Nephron (organoid): Measurements from ENCODE around the gene SPEM3.

Experiments
- H3K27ac Mint-ChIP-seq, 3 experiments: 2 replicates each; pipeline ENCODE4 v1.8.0; 2020; ENCODE audit warnings: mixed read lengths in 3 of 3, mild to moderate bottlenecking in 2 of 3, moderate library complexity in 1 of 3
- H3K27me3 Mint-ChIP-seq: 2 replicates; pipeline ENCODE4 v1.8.0; 2021; ENCODE audit warnings: low read depth, mild to moderate bottlenecking, moderate library complexity, mixed read lengths
- H3K36me3 Mint-ChIP-seq: 2 replicates; pipeline ENCODE4 v1.8.0; 2020; ENCODE audit warnings: low read depth, mixed read lengths
- H3K4me1 Mint-ChIP-seq: 2 replicates; pipeline ENCODE4 v1.8.0; 2020; ENCODE audit warnings: mixed read lengths
- H3K4me3 Mint-ChIP-seq, 3 experiments: 2 replicates each; pipeline ENCODE4 v1.8.0; 2020; ENCODE audit warnings: mild to moderate bottlenecking in 3 of 3, mixed read lengths in 3 of 3, moderate library complexity in 2 of 3
- H3K9me3 Mint-ChIP-seq: 2 replicates; pipeline ENCODE4 v1.8.0; 2020; ENCODE audit warnings: mixed read lengths
- CTCF ChIP-seq, 3 experiments: fragments of 200-600 bp; sonication (generic); IDR thresholded peaks; one replicate each; pipeline ENCODE4 v1.5.0; 2021; ENCODE audit warnings: antibody characterized with exemption in 3 of 3; ENCODE audit not compliant: unreplicated experiment in 3 of 3

Gene SPEM3

GRCh38 chr17:7428557-7428956, at the start of gene SPEM3:
TSS of gene SPEM3 (plus strand) at chr17:7428857. CDS start at chr17:7428903, 46 bp downstream.
- H3K4me3 Mint-ChIP-seq: no peak within 1 kb of the TSS
- no peak within 1 kb of the TSS for H3K27ac Mint-ChIP-seq
- H3K9me3 Mint-ChIP-seq: no peaks in the 10 kb centered on the region
- peaks cover 4% of the 10 kb centered on the region for H3K4me1 Mint-ChIP-seq
- TF ChIP-seq CTCF (IDR thresholded peaks at IDR 0.05; ENCODE audit: unreplicated experiment in 3 of 3): no peak
- no peaks in the 10 kb centered on the region for H3K36me3 Mint-ChIP-seq
- peaks cover 9% of the 10 kb centered on the region for H3K27me3 Mint-ChIP-seq

GRCh38 chr17:7379134-7379533, 49.5 kb upstream of the SPEM3 start:
- H3K27me3 Mint-ChIP-seq: peaks cover 71% of the 10 kb centered on the region
- H3K4me3 Mint-ChIP-seq: peak overlapping the region in 1 of 3 experiments; percentile 7
- no peaks in the 10 kb centered on the region for H3K36me3 Mint-ChIP-seq
- peaks cover 5% of the 10 kb centered on the region for H3K4me1 Mint-ChIP-seq
- peaks cover 9% of the 10 kb centered on the region for H3K9me3 Mint-ChIP-seq
- no peak for TF ChIP-seq CTCF (IDR thresholded peaks at IDR 0.05; ENCODE audit: unreplicated experiment in 3 of 3)
- no peak overlapping the region for H3K27ac Mint-ChIP-seq

GRCh38 chr17:7380321-7380720, 48.3 kb upstream of the SPEM3 start:
- peaks cover 9% of the 10 kb centered on the region for H3K9me3 Mint-ChIP-seq
- peak overlapping the region; percentile 78 to 79 (median 78) for H3K4me3 Mint-ChIP-seq

GRCh38 chr17:7380855-7381683, 47.6 kb upstream of the SPEM3 start, which contains the start of gene TNK1:
TSS of gene TNK1 (plus strand) at chr17:7381089. CDS start at chr17:7382927, 1,838 bp downstream.
- peak within 1 kb of the TSS in 2 of 3 experiments; percentile 4 to 53 for H3K27ac Mint-ChIP-seq
- peaks cover 85% of the 10 kb centered on the region for H3K27me3 Mint-ChIP-seq
- H3K9me3 Mint-ChIP-seq: peaks cover 9% of the 10 kb centered on the region
- peaks cover 5% of the 10 kb centered on the region for H3K4me1 Mint-ChIP-seq
- peak within 1 kb of the TSS; percentile 78 to 79 (median 78) for H3K4me3 Mint-ChIP-seq
- TF ChIP-seq CTCF (IDR thresholded peaks at IDR 0.05; ENCODE audit: unreplicated experiment in 3 of 3): no peak
- no peaks in the 10 kb centered on the region for H3K36me3 Mint-ChIP-seq

More at GRCh38 chr17:7380321-7380720, 48.3 kb upstream of the SPEM3 start:
- Mint-ChIP-seq H3K4me1 (peaks cover 5% of the 10 kb centered on the region), H3K27me3 (peaks cover 81% of the 10 kb centered on the region), H3K36me3 (no peaks in the 10 kb centered on the region), H3K27ac (peak overlapping the region in 2 of 3 experiments; percentile 4 to 53)
- TF ChIP-seq CTCF (IDR thresholded peaks at IDR 0.05; ENCODE audit: unreplicated experiment in 3 of 3): no peak

- Mint-ChIP-seq H3K36me3 (peaks cover 4% of the 10 kb centered on the region), H3K9me3 (peaks cover 9% of the 10 kb centered on the region), H3K27me3 (peaks cover 70% of the 10 kb centered on the region), H3K4me1 (peaks cover 5% of the 10 kb centered on the region), H3K4me3 (peak overlapping the region in 1 of 3 experiments; percentile 32), H3K27ac (no peak overlapping the region)
- TF ChIP-seq CTCF (IDR thresholded peaks at IDR 0.05; ENCODE audit: unreplicated experiment in 3 of 3): no peak
Observed at GRCh38 chr17:7382901-7383300, 45.8 kb upstream of the SPEM3 start.
